Measurements from ENCODE around the gene BEGAIN.

The BEGAIN gene

DNA sequence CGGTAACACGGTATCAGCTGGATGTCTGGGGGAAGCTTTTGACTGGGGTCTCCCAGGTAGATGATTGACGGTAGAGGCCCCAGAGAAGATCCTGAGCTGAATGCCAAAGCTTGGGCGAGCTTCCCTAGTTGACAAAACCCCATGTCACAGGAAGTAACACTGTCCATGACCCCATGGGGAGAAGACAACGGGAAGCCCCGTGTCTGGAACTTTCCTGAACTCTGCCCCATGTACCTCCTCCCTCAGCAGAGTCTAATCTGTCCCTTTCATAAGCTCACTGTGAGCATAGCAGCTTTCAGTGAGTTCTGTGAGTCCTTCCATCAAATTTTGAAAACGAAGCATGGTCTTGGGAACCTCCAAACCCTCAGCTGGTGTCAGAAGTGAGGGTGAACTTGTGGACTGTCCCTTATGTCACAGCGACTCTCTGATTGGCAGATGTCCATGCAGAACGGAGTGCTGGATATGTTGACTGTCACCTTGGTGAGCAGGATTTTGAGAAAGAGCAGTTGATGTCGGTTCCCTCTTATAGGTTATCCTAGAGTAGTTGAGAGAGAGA, 29.7 kb upstream of the BEGAIN start:
- DNase-seq (ENCODE audit: low read depth in 1 of 2, low spot score in 1 of 2) = no peak

DNA sequence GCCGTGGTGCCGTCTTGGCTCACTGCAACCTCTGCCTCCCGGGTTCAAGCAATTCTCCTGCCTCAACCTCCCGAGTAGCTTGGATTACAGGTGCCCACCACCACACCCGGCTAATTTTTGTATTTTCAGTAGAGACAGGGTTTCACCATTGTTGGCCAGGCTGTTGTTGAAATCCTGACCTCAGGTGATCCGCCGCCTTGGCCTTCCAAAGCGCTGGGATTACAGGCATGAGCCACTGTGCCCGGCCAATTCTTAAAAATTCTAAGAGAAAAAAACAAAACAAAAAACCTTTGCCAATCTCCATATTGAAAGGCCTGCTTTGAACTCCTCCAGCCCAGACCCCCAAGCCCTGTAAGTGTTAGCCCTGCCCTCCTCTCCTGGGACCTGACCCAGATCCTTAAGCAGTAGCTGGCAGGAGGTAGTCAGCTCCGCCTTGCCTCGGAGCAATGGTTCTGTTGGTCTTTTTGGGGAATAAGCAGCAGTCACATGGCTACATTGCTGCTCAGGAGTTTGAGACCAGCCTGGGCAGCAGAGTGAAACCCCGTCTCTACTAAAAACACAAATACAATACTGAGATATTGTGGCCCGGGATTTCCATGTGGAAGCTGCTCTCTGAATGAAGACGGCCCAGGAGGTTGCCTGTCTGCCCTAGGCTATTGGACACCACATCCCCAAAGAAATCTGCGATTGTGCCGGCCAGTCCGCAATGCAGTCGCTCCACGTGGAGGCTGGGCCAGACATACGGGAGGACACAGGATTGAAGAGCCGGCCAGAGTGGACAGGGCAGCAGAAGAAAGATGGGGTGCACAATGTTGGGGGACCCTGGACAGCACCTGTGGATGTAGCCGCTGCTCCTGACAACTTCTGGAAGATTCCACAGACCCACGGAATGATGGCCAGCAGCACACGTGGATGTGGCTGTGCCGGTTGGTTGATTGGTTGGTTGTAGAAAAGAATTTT, 28.8 kb upstream of the BEGAIN start:
- no peak for DNase-seq (ENCODE audit: low read depth in 1 of 2, low spot score in 1 of 2)

DNA sequence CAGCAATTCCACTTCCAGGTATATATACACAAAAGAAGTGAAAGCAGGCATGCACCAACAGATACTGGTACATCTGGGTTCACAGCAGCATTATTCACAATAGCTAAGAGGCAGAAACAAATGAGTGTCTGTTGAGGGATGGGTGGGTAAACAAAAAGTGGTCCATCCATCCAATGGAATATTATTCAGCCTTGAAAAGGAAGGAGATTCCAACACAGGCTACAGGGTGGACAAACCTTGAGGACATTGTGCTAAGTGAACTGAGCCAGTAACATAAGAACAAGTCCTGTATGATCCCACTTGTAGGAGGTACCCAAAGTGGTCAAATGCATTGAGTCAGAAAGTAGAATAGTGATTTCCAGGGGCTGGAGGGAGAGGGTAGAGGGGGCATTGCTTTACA, 27.6 kb upstream of the BEGAIN start:
- no peak for DNase-seq (ENCODE audit: low read depth in 1 of 2, low spot score in 1 of 2)

DNA sequence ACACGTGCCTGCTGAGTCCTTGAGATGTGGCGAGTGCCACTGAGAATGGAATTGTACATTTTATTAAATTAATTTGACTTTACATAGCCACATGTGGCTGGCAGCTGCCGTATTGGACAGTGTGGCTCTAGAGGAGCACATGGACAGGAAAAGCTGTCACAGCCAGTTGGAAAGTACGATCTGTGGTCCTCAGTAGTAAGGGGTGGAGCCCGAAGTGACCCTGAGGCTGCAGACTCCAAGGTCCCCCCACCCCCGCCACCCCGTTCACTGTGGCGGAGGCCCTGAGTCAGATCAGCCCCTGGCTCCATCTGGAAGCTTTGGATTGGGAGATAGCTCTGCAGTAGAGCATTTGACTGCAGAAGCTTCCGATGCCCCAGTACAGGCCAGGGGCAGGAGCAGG, 25.8 kb upstream of the BEGAIN start:
- DNase-seq (ENCODE audit: low read depth in 1 of 2, low spot score in 1 of 2) = no peak

DNA sequence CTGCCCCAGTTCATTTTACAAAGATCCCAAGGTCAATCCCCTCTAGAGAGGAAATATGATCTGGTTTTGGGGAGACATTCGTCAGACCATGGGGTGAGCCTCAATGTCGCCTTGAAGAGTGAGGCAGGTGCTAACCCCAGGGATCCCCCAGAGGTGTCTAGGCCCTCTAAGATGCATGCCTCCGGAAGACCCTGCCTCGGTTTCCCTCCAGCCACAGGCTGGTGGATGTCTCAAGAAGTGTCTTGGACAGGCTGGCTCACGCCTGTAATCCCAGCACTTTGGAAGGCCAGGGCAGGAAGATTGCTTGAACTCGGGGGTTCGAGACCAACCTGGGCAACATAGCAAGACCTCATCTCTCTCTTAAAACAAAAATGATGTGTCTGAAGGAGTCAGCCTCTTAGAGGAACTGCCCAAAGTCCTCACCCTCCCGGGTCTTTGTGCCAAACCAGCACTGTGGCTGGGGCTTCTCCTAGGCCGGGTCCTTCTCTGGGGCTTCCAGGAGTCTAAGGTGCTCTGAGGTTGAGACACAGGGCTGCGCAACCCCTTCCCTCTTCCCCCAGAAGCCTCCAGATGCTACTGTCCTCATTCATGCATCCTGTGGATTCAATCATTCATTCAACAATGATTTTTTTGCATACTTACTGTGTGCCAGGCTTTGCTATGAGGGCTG, 24.7 kb upstream of the BEGAIN start:
- no peak for DNase-seq (ENCODE audit: low read depth in 1 of 2, low spot score in 1 of 2)

DNA sequence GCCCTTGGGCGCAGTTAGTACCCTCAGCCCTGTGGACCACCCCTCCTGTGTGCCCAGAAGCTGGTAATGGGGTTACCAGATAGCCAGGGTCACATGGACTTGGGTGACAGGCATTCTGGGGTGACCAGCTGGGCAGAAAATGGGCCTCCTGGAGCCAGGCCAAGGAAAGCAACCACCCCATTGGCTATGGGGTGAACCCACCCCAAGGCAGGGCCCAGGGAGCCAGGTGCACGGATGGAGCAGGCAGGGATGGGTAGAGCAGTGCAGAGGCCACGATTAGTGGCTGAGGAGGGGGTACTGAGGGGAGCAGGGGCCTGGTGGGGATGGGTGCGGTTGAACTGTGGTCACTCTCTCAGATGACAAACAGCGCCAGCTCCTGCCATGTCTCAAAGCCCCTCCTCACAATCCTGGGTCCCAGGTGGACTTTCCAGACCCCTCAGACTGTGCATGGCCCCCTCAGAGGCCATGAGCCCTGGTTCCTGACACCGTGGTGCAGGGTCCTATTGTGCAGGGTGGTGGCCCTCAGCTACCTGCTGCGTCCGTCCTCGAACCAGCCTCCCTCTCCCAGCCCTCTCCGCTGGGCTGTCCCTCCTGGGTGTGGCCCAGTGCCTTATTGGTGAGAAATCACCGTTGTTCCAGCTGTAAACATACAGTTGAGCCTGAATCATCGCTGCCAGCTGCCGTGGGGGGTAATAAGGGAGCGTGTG, 23.4 kb upstream of the BEGAIN start:
- no peak for DNase-seq (ENCODE audit: low read depth in 1 of 2, low spot score in 1 of 2)

DNA sequence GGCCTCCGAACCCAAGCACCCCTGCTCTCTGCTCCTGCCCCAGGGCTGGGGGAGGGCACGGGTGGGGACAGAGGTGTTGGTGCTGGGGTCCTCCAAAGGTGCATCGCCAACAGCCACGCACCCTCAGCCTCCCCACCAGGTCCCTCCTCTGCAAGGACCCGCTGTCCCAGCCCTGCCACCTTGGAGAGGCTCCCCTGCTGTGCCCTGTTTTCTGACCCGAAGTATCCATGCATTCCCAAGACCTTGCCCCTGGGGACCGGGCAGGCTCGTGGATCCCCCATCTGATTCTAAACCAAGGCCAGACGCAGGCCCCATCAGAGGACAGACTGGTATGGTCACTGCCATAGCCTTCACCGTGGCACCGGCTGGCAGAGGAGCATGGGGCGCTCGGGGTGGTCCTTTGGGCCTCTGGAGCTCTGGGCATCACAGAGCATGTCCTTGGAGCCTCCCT, 22.7 kb upstream of the BEGAIN start:
- DNase-seq (ENCODE audit: low read depth in 1 of 2, low spot score in 1 of 2) = no peak

DNA sequence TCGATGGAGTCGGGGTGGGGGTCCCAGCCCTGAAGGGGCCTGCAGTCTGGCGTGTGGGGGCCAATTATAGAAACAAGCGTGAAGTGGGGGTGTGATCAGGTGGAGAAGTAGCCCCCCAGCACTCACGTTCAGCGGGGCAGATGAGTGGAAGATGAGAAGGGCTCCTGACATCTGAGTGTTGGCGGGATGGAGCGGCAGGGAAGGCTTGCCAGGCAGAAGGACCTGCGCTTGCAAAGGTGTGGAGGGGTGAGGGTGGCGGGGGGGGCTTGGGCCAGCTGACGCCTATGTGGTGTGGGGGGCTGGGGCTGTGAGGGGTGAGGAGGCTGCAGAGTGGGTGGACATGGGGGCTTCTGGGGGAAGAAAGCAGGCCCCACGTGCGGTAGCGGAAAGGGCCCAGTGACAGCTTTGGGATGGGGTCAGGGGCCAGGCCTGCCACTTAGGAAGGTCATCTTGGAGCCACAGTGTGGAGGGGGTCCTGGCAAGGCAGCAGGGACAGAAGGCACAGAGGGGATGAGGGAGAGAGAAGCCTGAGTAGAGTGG, 22.2 kb upstream of the BEGAIN start:
- no peak for DNase-seq (ENCODE audit: low read depth in 1 of 2, low spot score in 1 of 2)

DNA sequence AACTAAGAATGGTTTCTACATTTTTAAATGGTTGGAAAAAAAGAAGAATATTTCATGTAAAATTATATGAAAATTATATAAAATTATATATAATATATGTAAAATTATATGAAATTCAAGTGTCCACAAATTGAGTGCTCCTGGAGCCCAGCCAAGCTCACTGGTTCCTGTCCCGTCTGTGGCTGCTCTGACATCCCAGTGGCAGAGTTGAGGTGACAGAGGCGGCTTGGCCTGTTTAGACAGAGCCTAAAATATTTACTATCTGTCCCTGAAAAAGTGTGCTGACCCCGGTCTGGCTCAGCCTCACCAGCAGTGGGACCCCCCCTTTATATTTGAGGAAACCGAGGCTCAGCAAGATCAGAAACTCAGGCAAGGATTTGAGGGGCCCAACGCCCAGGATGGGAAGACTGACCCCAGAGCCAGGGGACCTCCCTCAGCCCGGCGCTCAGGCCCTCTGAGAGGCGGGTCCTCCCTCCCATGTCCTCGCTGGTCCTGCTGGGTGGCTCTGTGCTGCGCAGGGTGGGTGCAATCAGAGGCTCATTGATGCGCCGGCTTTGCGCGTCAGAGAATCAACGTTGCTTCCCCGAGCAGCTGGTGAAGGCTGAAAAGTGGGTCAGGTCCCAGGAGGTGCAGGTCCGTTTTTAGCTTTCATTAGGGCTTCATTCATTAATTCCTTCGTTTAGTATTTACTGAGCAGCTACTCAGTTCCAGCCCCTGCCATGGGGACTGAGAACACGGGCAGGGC, 21.5 kb upstream of the BEGAIN start:
- no peak for DNase-seq (ENCODE audit: low read depth in 1 of 2, low spot score in 1 of 2)

DNA sequence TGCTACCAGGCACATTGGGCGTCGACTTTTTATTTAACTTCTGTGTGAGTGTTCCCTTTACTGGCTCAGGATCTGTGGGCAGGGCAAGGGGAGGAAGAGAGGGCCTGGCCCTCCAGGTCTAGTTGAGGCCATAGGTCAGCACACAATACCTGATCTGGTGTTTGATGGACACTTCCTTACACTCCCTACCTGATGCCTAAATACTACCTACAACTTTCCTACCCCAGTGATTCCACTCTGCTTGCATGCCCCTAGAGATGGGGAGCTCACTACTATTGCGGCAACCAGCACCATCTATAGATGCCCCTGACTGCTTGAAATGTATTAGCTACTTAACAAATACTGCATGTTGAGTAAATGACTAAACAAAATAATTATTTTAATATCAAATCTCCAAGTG, 20.8 kb upstream of the BEGAIN start:
- DNase-seq (ENCODE audit: low read depth in 1 of 2, low spot score in 1 of 2) = no peak

DNA sequence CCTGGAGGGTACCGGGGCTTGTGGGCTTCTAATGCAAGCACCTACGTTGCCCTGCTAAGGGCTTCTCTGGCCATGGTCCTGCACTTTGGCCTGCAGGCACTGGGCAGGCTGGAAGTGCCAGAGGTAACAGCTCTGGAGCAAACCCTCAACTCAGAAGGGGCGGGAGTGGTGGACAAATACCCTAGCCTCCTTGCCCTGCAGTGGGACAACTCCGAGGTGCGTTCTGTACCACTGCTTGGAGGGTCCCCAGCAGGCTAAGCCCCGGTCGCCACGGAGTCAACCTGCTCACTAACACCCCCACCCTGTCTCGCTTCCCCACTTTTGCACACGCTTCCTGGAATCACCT, 20.4 kb upstream of the BEGAIN start:
- no peak for DNase-seq (ENCODE audit: low read depth in 1 of 2, low spot score in 1 of 2)

DNA sequence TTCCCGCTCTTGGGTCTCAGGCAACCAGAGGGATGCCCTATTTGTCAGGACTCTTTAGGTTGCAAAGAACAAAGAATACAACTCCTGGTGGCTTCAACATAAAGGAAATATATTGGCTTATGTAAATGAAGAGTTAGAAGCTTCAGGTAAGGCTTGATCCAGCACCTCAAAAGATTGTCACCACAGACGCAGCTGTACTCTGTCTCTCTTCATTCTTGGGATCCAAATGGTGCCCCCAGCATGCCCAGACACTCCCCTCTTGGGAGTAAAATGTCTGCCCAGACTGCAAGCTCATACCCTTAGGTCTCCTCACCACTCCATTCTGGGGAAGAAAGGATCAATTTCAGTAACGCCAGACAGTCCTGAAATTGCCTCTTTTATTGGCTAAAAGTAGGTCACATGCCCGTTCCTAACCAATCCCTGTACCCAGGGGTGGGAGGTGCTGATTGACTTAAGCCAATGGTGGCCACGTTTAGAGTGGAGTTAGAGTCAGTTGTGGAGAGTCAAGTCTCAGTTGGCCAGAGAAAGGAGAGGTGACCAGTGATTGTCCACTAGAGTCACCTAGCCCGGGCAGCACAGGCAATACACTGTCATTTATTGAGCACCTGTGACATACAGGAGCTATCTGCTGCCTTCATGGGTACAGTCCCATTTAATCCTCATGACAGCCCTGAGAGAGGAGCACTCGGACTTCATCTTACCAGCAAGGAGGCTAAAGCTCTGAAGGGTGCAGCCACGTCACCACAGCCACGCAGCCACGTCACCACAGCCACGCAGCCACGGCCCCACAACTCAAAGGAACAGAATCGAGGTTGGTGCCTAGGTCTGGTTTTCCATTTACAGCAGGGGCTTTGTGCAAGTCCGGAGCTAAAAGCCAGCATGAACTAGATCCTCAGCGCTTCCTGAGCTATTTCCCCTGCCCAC, 19.7 kb upstream of the BEGAIN start:
- DNase-seq (ENCODE audit: low read depth in 1 of 2, low spot score in 1 of 2) = no peak

DNA sequence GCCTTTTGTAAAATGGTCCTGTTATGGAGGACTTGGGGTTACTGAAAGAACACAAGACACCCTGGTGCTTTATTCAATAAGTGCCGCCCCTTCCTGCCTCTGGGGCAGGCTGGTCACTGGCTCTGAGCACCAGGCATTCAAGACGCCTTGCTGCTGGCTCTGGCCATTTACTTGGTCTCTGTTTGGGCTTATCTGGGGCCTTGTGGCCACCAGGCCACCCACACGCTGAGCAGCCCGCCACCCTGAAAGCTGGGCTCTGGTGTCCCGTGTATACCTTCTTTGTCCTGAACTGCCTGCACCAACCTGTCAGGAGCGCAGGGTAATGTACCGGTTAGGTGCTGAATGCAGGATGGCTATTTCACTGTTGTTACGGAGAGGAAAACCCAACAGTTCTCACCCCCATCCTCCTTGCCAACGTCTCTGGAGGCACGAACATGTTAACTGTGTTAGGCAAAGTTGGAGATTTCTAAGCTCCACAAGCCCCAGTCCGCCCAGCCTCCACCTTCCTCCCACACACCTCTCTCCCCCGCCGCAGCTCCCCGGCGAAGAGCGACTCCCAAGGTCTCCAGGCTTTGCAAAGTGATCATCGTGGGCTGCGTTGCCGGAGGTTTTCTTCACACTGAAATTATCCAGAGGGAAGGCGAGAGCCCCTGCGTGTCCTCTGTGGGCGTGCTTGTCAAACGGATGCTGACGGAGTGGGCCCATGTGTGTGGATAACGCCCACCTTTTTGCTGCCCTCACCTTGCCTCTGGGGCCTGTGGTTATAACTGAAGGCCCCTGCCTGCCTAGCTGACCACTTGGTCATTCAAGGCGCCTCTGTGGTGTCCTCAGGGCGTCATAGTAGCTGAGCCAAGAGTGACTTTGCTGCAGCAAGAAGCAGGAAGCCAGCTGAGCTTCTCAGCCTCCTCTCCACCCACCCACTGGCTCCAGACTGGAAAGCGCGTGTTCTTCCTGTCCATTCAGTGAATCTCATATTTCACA, 18.8 kb upstream of the BEGAIN start:
- DNase-seq (ENCODE audit: low read depth in 1 of 2, low spot score in 1 of 2) = no peak

DNA sequence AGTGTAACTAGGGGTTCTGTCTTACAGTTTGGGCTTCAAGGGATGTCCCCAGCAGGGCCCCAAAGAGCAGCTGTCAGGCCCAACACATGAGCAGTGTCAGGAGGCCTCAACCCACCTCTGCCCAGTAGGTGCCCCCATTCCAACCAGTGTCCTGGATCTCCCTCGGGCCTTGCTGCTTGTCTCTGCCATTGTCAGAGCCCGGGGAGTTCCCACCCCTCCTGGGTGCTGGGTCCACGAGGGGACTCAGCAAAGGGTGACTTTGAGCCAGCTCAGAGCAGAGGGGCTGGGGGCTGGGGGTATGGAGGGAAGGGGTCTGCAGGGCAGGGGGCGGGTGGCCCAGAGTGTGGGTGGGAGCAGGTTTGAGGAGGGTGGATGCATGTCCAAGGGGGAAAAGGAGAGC, 18.0 kb upstream of the BEGAIN start:
- DNase-seq (ENCODE audit: low read depth in 1 of 2, low spot score in 1 of 2) = no peak

DNA sequence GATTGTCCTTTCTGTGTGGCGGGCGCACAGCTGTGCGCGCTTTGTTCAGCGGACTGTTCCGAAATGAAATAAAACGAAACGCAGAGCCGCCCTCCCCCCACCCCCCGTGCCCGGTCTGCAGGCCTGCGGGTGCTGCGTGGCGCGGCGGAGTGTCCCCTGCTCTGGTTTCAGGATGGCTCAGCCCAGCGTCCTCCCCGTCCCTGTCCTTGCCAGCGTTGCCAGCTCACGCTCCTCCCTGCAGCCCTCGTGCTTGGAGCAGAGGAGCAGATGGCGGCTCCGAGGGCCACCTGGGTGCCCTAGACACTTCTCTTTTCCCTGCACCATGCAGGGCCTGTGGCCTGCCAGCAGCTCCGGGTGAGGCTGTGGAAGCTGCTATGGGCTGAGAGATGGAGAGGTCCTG, 17.5 kb upstream of the BEGAIN start:
- no peak for DNase-seq (ENCODE audit: low read depth in 1 of 2, low spot score in 1 of 2)

DNA sequence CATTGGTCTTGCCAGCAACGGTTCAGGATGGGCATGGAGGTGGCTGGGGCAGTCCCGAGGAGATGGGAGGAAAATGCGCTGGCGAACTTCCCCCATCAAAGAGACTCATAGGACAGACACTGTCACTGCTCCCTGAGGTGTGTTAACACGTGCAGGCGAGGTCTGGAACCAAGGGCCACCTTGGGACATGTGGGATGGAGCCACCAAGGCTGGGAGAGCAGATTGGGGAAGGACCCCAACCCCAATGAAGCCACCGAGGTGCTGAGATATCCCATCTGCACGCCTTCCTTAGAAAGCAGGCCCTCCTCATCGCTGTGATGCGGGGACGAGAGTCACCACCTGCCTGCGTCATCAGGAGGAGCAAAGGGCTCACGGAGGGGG, 16.9 kb upstream of the BEGAIN start:
- DNase-seq (ENCODE audit: low read depth in 1 of 2, low spot score in 1 of 2) = no peak

DNA sequence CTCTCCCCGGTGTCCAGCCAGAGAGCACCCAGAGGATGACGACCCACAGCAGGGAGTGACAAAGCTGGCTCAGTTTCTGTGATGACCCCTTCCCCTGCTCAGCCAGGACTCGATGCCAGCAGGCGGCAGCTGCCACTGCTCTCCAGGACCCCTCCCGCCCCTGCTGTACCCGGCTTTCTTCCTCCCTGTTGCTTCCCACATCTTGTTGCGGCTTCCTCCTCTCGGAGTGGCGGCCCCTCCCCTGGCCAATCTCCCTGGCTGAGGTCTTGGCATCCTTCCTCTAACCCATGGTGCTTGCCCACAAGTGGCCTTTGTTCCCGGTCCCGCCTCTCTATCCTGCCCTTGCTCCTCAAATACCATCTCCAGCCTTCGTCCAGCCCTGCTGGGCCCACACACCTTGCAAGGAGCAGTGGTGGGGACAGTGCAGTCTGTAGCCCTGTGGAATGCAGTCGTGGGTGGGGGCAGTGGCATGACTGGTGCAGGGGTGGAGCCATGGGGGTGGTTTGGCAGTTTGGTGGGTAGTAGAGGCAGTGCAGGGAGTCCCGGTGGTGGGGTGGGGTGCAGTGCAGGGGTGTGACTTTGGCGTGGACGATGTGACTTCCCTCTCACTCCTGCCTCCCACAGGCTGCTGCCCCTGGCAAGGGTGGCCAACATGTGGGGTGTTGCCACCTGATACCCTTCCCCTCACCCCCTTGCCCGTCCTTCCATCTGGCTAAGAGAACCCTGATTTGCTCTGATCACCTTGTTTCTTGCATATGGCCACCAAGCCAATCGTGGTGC, 16.3 kb upstream of the BEGAIN start:
- DNase-seq (ENCODE audit: low read depth in 1 of 2, low spot score in 1 of 2) = no peak
